Measurements from ENCODE around the gene AQR.

The AQR gene

DNA sequence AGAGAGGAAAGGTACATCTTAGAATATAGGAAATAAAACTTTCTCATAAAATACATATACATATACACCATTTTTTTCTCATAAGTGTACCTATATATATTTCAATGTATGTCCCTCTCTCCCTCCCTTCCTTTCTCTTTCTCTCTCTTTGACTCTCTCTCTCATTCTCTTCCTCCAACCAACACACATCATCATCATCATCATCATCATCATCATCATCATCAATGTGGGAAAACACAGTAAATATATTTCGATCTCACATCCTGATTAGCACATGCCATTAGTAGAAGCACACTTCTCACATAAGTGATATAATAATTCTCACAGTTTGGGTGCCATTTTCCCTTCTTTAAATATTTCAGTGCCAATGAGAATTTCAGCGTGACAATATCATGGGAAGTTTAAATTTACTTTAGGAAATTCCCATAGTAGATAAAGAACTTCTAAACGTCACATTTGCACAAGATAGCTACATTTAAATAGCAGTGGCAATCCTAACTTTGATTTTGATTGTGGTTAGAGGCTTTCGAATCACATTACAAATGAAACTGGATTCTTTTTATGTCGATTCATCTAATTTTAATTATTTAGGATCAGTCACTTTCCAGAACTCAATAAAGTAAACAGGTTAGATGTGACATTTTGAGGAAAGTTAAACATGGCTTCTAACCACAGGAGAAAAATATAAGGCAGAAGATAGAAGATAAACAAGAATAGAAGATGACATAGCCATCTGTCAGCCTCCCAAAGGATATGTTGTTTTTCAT, 141.2 kb downstream of the AQR start:
- DNase-seq, result no peak
- Histone ChIP-seq H3K27me3 (ENCODE audit: insufficient read depth, low read length, poor library complexity) (no peaks in the 10 kb centered on the region), H3K4ac (ENCODE audit: low read depth, low read length) (no peak overlapping the region), H2BK5ac (ENCODE audit: low read length) (no peak overlapping the region), H2BK15ac (replicated peaks; ENCODE audit: low read depth) (no peak overlapping the region), H3K79me1 (ENCODE audit: low read length) (no peaks in the 10 kb centered on the region), H3K27ac (ENCODE audit: low read depth, low read length) (no peak overlapping the region), H3K4me2 (ENCODE audit: low read length) (no peak overlapping the region), H3K79me2 (ENCODE audit: control insufficient read depth, insufficient read depth, low read length) (no peaks in the 10 kb centered on the region), H4K5ac (ENCODE audit: low read length) (no peak overlapping the region), H2AK5ac (ENCODE audit: low read length) (no peak overlapping the region), H3K4me1 (ENCODE audit: control insufficient read depth, low read depth, low read length) (no peaks in the 10 kb centered on the region), H3K18ac (ENCODE audit: low read length) (no peak overlapping the region), H2BK120ac (ENCODE audit: low read depth, low read length) (no peak overlapping the region), H3K23ac (ENCODE audit: low read length) (no peak overlapping the region), H4K8ac (ENCODE audit: low read depth, low read length) (no peak overlapping the region), H3K56ac (ENCODE audit: low read length) (no peak overlapping the region), H3K9ac (ENCODE audit: low read length) (no peak overlapping the region), H3K4me3 (ENCODE audit: low read length) (no peak overlapping the region), H3K36me3 (ENCODE audit: control insufficient read depth, insufficient read depth, low read length) (no peaks in the 10 kb centered on the region)
- WGBS (ENCODE audit: extremely low coverage, insufficient coverage, low lambda C conversion rate), result no CpG with 5 or more reads among the region's 5 CpGs

DNA sequence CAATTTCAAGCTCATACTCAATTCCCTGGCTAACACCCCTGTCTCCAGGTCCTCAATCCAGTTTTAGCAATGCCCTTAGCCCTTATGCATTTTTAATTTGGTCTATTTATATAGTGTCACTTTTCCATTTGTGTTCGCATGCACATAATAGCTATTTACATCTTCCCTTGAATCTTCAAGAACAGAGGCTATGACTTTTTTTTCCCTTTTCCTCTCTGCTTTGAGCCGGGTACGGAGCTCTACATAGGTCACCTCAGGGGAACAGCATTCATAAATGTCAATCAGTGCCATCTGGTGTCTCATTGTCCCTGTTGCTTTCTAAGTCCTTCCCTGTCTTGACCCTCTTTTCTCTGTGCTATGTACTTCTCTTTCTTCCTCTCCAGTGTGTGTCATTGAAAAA, 147.7 kb downstream of the AQR start:
- no CpG with 5 or more reads among the region's 3 CpGs for WGBS (ENCODE audit: extremely low coverage, insufficient coverage, low lambda C conversion rate)

DNA sequence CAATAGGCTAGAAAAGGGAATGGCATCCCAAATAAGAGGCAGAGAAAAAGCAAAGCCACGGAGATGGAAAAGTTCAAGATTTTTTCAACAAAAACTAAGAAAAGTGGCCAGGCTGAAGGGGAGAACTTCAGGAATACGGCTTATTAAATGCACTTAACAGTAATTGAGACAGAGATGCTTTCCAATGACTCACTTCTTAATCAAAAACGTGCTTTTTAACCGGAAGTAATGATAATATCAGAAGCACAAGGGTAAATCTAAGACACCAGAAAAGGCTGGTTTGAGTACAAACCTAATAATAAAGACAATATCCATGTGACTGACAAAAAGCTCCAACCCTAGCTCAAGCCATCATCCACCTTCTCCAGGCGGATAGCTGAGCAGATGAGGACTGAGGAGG, 149.4 kb downstream of the AQR start:
- Histone ChIP-seq H3K27me3 (ENCODE audit: insufficient read depth, low read length, poor library complexity) (no peaks in the 10 kb centered on the region), H2BK120ac (ENCODE audit: low read depth, low read length) (no peak overlapping the region), H4K5ac (ENCODE audit: low read length) (no peak overlapping the region), H3K79me2 (ENCODE audit: control insufficient read depth, insufficient read depth, low read length) (no peaks in the 10 kb centered on the region), H2BK15ac (replicated peaks; ENCODE audit: low read depth) (no peak overlapping the region), H3K4me1 (ENCODE audit: control insufficient read depth, low read depth, low read length) (no peaks in the 10 kb centered on the region), H3K27ac (ENCODE audit: low read depth, low read length) (no peak overlapping the region), H2AK5ac (ENCODE audit: low read length) (no peak overlapping the region), H3K9ac (ENCODE audit: low read length) (no peak overlapping the region), H3K4ac (ENCODE audit: low read depth, low read length) (no peak overlapping the region), H3K23ac (ENCODE audit: low read length) (no peak overlapping the region), H4K8ac (ENCODE audit: low read depth, low read length) (no peak overlapping the region), H3K4me3 (ENCODE audit: low read length) (no peak overlapping the region), H3K36me3 (ENCODE audit: control insufficient read depth, insufficient read depth, low read length) (no peaks in the 10 kb centered on the region), H3K18ac (ENCODE audit: low read length) (no peak overlapping the region), H3K56ac (ENCODE audit: low read length) (no peak overlapping the region), H3K4me2 (ENCODE audit: low read length) (no peak overlapping the region), H3K79me1 (ENCODE audit: low read length) (no peaks in the 10 kb centered on the region), H2BK5ac (ENCODE audit: low read length) (no peak overlapping the region)
- WGBS (ENCODE audit: extremely low coverage, insufficient coverage, low lambda C conversion rate), result no CpG with 5 or more reads among the region's 5 CpGs
- no peak for DNase-seq

More for the DNA sequence above, 147.7 kb downstream of the AQR start:
- H3K27ac ChIP-seq (ENCODE audit: low read depth, low read length), result no peak overlapping the region
- no peaks in the 10 kb centered on the region for H3K4me1 ChIP-seq (ENCODE audit: control insufficient read depth, low read depth, low read length)
- H3K9ac ChIP-seq (ENCODE audit: low read length), result no peak overlapping the region
- no peak overlapping the region for H3K56ac ChIP-seq (ENCODE audit: low read length)
- no peaks in the 10 kb centered on the region for H3K79me2 ChIP-seq (ENCODE audit: control insufficient read depth, insufficient read depth, low read length)
- no peaks in the 10 kb centered on the region for H3K36me3 ChIP-seq (ENCODE audit: control insufficient read depth, insufficient read depth, low read length)
- no peaks in the 10 kb centered on the region for H3K79me1 ChIP-seq (ENCODE audit: low read length)
- H2BK15ac ChIP-seq (replicated peaks; ENCODE audit: low read depth), result no peak overlapping the region
- no peak overlapping the region for H3K4ac ChIP-seq (ENCODE audit: low read depth, low read length)
- no peak overlapping the region for H4K5ac ChIP-seq (ENCODE audit: low read length)
- H3K4me2 ChIP-seq (ENCODE audit: low read length), result no peak overlapping the region
- no peak overlapping the region for H3K23ac ChIP-seq (ENCODE audit: low read length)
- no peak overlapping the region for H2AK5ac ChIP-seq (ENCODE audit: low read length)
- H3K18ac ChIP-seq (ENCODE audit: low read length), result no peak overlapping the region
- H2BK120ac ChIP-seq (ENCODE audit: low read depth, low read length), result no peak overlapping the region
- H3K4me3 ChIP-seq (ENCODE audit: low read length), result no peak overlapping the region
- no peaks in the 10 kb centered on the region for H3K27me3 ChIP-seq (ENCODE audit: insufficient read depth, low read length, poor library complexity)
- no peak overlapping the region for H4K8ac ChIP-seq (ENCODE audit: low read depth, low read length)
- no peak for DNase-seq
- H2BK5ac ChIP-seq (ENCODE audit: low read length), result no peak overlapping the region

DNA sequence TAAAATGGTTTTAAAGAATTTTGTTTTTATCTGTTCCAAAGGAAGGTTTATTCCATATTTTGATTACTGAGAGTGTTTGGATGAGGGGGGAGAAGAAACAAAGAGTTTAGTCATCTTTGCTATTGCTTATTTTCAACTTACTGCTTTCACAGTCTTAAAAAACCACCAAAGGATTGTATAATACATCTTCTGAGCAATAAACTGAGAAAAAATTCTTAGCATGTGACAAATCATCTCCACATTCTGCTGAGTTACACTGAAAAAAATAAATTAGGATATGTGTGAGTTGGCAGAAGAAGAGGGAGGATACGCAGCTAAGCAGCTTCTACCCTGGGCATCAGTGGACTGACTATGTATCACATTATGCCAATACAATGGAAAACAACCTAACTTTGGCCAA, 151.0 kb downstream of the AQR start:
- Histone ChIP-seq H3K56ac (ENCODE audit: low read length) (no peak overlapping the region), H4K5ac (ENCODE audit: low read length) (no peak overlapping the region), H2BK15ac (replicated peaks; ENCODE audit: low read depth) (no peak overlapping the region), H3K4me2 (ENCODE audit: low read length) (no peak overlapping the region), H3K4ac (ENCODE audit: low read depth, low read length) (no peak overlapping the region), H2BK5ac (ENCODE audit: low read length) (no peak overlapping the region), H3K27ac (ENCODE audit: low read depth, low read length) (no peak overlapping the region), H4K8ac (ENCODE audit: low read depth, low read length) (no peak overlapping the region), H3K79me1 (ENCODE audit: low read length) (no peaks in the 10 kb centered on the region), H3K36me3 (ENCODE audit: control insufficient read depth, insufficient read depth, low read length) (no peaks in the 10 kb centered on the region), H2AK5ac (ENCODE audit: low read length) (no peak overlapping the region), H3K23ac (ENCODE audit: low read length) (no peak overlapping the region), H3K4me3 (ENCODE audit: low read length) (no peak overlapping the region), H3K79me2 (ENCODE audit: control insufficient read depth, insufficient read depth, low read length) (no peaks in the 10 kb centered on the region), H3K9ac (ENCODE audit: low read length) (no peak overlapping the region), H3K18ac (ENCODE audit: low read length) (no peak overlapping the region), H2BK120ac (ENCODE audit: low read depth, low read length) (no peak overlapping the region), H3K4me1 (ENCODE audit: control insufficient read depth, low read depth, low read length) (no peaks in the 10 kb centered on the region), H3K27me3 (ENCODE audit: insufficient read depth, low read length, poor library complexity) (no peaks in the 10 kb centered on the region)
- DNase-seq, result no peak
- WGBS (ENCODE audit: extremely low coverage, insufficient coverage, low lambda C conversion rate), result no CpG with 5 or more reads among the region's 1 CpG

DNA sequence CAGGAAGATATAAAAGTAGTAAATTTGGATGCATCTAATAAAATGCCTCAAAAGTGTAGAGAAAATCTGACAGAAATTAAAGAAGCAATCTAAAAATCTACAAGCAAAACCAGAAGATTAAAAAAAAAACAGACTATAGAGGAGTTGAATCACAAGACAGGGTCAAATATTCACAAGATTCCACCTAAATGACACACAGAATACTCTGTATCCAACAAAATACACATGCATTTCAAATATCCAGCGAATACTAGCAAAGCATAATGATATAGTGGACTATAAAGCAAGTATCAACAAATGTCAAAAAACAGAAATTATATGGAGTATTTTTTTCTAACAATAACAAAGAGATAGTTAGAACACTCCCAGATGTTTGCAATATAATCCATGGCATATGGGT, 153.7 kb downstream of the AQR start:
- H2BK120ac ChIP-seq (ENCODE audit: low read depth, low read length), result no peak overlapping the region
- H3K9ac ChIP-seq (ENCODE audit: low read length), result no peak overlapping the region
- H3K4ac ChIP-seq (ENCODE audit: low read depth, low read length), result no peak overlapping the region
- H3K23ac ChIP-seq (ENCODE audit: low read length), result no peak overlapping the region
- no peaks in the 10 kb centered on the region for H3K27me3 ChIP-seq (ENCODE audit: insufficient read depth, low read length, poor library complexity)
- no peak overlapping the region for H2AK5ac ChIP-seq (ENCODE audit: low read length)
- H3K56ac ChIP-seq (ENCODE audit: low read length), result no peak overlapping the region
- H3K4me2 ChIP-seq (ENCODE audit: low read length), result no peak overlapping the region
- H3K4me1 ChIP-seq (ENCODE audit: control insufficient read depth, low read depth, low read length), result no peaks in the 10 kb centered on the region
- no peak overlapping the region for H4K5ac ChIP-seq (ENCODE audit: low read length)
- H2BK15ac ChIP-seq (replicated peaks; ENCODE audit: low read depth), result no peak overlapping the region
- no peak overlapping the region for H4K8ac ChIP-seq (ENCODE audit: low read depth, low read length)
- no CpG with 5 or more reads among the region's 1 CpG for WGBS (ENCODE audit: extremely low coverage, insufficient coverage, low lambda C conversion rate)
- no peaks in the 10 kb centered on the region for H3K79me1 ChIP-seq (ENCODE audit: low read length)
- H3K18ac ChIP-seq (ENCODE audit: low read length), result no peak overlapping the region
- H3K4me3 ChIP-seq (ENCODE audit: low read length), result no peak overlapping the region
- H3K36me3 ChIP-seq (ENCODE audit: control insufficient read depth, insufficient read depth, low read length), result no peaks in the 10 kb centered on the region
- H2BK5ac ChIP-seq (ENCODE audit: low read length), result no peak overlapping the region
- H3K79me2 ChIP-seq (ENCODE audit: control insufficient read depth, insufficient read depth, low read length), result no peaks in the 10 kb centered on the region
- H3K27ac ChIP-seq (ENCODE audit: low read depth, low read length), result no peak overlapping the region
- DNase-seq, result no peak

All from mesendoderm (in vitro differentiated cells).